ENCODE results near the gene HYLS1.

Gene HYLS1

DNA sequence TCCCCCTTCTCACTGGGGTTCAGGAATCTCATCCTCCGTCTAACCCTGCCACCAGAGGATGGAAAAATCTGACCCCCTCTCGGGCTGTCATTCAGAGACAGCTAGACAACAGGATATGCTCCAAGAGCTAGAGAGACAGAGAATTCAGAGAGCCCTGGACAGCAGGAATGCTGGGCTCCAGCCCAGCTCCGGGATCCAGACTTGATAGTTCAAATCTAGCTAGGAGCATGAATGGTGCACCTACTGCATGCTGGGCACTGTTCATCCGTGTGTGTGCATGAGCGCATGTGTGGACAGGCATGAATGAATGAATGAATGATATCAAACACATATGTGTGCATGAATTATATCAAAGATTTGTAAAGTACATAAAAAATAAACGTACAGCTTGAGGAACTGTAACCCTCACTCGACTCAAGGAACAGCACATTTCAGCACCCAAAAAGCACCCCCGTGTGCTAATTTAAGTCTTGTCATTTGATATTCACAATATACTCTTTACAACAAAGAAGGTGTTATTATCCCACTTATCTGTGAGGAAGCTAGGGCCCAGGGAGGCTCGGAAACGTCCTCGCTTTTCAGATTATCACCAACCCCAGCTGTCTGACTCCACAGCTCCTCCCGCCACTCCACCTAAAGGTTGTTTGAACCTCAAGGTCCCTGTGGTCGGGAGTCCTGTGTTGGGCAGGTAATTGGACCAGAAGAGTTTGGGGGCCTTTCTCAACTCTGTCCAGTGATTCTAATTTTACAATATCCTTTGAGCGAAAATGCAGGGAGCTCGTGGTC is 57.7 kb downstream of the HYLS1 start:
- Histone ChIP-seq H3K27ac (ENCODE audit: low read depth, low read length) (no peak overlapping the region), H3K4me1 (ENCODE audit: control insufficient read depth, insufficient read depth, low read length, unreplicated experiment) (no peaks in the 10 kb centered on the region), H3K27me3 (ENCODE audit: insufficient read depth, low read length) (no peaks in the 10 kb centered on the region), H2AFZ (ENCODE audit: low read length, unreplicated experiment) (no peak overlapping the region), H3K4me3 (ENCODE audit: low read depth, low read length) (no peak overlapping the region), H3K79me2 (ENCODE audit: control insufficient read depth, insufficient read depth, low read length, unreplicated experiment) (no peaks in the 10 kb centered on the region), H3K36me3 (ENCODE audit: insufficient read depth, low read length) (no peaks in the 10 kb centered on the region)

DNA sequence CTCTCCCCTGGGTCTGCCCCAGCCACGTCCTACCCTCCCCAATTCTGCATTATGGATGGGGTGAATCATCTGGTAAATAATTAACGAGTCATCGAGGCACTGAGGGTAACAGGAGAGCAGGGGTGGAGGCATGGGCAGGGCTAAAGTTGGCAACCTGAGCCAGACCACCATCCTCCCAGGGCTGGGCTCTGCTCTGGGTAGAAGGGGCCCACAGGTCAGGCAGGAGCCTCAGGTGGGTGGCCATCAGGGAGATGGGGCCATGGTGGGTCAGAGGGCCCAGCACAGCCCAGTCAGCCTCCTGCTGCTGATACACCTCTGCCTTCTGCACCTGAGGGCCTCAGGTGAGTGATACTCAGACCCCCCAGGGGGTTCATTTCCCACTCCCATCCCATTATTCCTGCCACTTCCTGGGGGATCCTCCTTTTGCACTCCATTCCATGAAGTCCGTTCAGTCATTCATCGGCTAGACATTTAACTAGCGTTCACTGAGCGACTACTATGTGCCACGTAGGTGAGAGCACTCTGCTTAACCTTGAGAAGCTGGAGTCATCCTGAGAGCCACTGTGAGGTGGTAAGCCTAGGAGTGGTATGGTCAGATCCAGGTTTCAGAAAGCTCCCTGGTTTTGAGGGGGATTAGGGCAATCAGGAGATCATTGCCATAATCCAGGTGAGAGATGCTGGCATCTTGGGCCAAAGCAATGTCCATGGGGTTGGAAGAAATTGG is 58.5 kb downstream of the HYLS1 start, which contains the start of gene VSIG10L2:
TSS of gene VSIG10L2 (plus strand) at position 248 of the 724 bp plus-strand sequence. CDS start at position 260, 12 bp downstream.
- Histone ChIP-seq H2AFZ (ENCODE audit: low read length, unreplicated experiment) (no peak within 1 kb of the TSS), H3K4me1 (ENCODE audit: control insufficient read depth, insufficient read depth, low read length, unreplicated experiment) (peaks cover under 1% of the 10 kb centered on the region), H3K27ac (ENCODE audit: low read depth, low read length) (no peak within 1 kb of the TSS), H3K79me2 (ENCODE audit: control insufficient read depth, insufficient read depth, low read length, unreplicated experiment) (no peaks in the 10 kb centered on the region), H3K36me3 (ENCODE audit: insufficient read depth, low read length) (no peaks in the 10 kb centered on the region), H3K27me3 (ENCODE audit: insufficient read depth, low read length) (no peaks in the 10 kb centered on the region), H3K4me3 (ENCODE audit: low read depth, low read length) (no peak within 1 kb of the TSS)

DNA sequence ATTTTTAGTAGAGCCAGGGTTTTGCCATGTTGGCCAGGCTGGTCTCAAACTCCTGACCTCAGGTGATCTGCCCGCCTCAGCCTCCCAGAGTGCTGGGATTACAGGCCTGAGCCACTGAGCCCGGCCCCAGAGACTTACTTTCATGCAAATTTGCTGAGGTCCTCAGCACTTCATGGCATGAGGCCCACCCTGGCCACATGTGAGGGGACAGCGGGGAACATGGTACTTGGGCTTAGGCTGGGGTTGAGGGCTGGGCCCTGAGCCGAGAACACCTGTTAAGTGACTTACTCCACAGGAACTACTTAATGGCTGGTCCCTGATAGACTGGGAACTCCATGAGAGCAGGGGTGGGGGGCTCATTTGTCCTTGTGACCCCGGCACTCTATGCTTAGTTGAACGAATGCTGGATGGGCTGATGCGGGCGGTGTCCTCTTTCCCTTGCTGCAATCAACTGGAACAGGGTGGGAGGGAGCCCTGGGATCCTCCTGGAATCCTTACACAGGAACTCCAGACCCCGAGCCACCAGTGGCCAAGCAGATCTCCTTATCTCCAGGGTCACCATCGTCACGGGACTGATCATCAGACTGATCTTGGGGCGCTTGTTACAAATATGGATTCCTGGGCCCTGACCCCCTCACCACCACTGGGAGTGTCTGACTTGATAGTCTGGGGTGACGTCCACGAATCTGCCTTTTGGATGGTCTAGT is 59.4 kb downstream of the HYLS1 start:
- no peaks in the 10 kb centered on the region for H3K36me3 ChIP-seq (ENCODE audit: insufficient read depth, low read length)
- no peak overlapping the region for H3K4me3 ChIP-seq (ENCODE audit: low read depth, low read length)
- no peaks in the 10 kb centered on the region for H3K27me3 ChIP-seq (ENCODE audit: insufficient read depth, low read length)
- no peak overlapping the region for H3K27ac ChIP-seq (ENCODE audit: low read depth, low read length)
- peaks cover 9% of the 10 kb centered on the region for H3K4me1 ChIP-seq (ENCODE audit: control insufficient read depth, insufficient read depth, low read length, unreplicated experiment)
- H2AFZ ChIP-seq (ENCODE audit: low read length, unreplicated experiment) = no peak overlapping the region
- H3K79me2 ChIP-seq (ENCODE audit: control insufficient read depth, insufficient read depth, low read length, unreplicated experiment) = no peaks in the 10 kb centered on the region

DNA sequence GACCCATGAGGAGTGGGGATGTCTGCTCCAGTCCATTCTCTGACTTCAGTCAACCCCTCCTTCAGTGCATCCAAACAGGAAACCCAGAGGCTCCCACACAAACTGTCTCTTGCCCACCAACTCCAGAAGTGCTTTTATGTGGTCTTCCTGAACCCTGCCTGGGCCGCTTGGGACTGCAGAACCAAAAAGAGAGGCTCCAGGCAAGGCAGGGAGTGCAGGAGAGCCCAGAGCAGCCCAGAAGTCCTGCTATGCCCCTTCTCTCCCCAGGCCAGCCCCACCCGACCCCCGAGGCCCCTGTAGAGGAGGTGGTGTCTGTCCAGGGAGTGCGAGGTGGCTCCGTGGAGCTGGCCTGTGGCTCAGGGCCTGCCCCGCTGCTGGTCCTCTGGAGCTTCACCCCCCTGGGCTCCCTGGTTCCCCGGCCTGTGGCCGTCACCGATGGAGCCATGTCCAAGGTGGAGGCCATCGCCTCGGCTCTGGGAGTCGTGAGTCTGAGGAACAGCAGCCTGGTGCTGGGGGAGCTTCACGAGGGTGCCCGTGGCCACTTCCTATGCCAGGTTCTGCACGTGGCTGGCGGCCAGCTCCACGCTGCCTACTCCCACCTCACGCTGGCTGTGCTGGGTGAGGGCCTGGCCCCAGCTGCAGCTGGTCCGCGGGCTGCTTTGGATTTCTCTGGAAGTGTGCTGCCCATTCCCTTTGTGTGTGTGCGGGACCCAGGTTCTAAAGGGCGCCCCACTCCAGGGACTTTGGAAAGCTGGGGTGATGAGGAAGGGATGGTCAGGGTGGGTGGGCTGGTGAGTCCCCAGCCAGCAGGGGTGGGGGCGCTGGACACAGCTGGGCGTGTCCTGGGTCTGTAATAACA is 60.2 kb downstream of the HYLS1 start:
- no peak overlapping the region for H3K4me3 ChIP-seq (ENCODE audit: low read depth, low read length)
- no peak overlapping the region for H2AFZ ChIP-seq (ENCODE audit: low read length, unreplicated experiment)
- peaks cover 9% of the 10 kb centered on the region for H3K4me1 ChIP-seq (ENCODE audit: control insufficient read depth, insufficient read depth, low read length, unreplicated experiment)
- no peaks in the 10 kb centered on the region for H3K36me3 ChIP-seq (ENCODE audit: insufficient read depth, low read length)
- H3K27ac ChIP-seq (ENCODE audit: low read depth, low read length) = no peak overlapping the region
- H3K79me2 ChIP-seq (ENCODE audit: control insufficient read depth, insufficient read depth, low read length, unreplicated experiment) = no peaks in the 10 kb centered on the region
- no peaks in the 10 kb centered on the region for H3K27me3 ChIP-seq (ENCODE audit: insufficient read depth, low read length)

DNA sequence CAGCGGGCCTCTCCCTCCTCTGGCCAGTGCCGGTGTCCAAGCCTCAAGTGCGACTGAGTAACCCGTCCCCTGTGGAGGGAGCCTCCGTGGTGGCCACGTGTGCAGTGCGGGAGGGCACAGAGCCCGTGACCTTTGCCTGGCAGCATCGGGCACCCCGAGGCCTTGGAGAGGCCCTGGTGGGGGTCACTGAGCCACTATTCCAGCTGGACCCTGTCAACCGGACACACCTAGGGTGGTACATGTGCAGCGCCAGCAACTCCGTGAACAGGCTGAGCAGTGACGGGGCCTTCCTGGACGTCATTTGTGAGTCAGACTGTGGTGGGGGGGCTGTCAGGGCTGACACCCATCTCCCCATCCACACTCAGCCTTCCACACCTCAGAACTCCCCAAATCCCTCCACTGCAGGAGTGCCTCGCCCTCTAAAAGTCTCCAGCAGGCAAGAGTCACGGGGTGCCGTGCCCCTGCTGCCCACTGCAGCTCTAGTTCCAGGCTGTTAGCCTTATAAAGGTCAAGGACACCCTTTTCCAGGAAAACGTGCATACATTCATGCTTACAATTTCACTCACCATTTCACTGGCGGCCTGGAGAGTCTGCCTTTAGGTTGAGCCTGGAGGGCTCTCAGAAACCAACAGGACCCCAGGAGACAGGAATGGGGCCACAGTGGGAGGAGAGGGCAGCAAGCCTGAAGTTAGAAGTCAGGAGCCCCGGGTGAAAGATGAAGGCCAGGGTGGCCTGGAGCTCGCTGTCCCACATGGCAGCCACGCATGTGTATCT is 61.0 kb downstream of the HYLS1 start:
- no peak overlapping the region for H3K27ac ChIP-seq (ENCODE audit: low read depth, low read length)

DNA sequence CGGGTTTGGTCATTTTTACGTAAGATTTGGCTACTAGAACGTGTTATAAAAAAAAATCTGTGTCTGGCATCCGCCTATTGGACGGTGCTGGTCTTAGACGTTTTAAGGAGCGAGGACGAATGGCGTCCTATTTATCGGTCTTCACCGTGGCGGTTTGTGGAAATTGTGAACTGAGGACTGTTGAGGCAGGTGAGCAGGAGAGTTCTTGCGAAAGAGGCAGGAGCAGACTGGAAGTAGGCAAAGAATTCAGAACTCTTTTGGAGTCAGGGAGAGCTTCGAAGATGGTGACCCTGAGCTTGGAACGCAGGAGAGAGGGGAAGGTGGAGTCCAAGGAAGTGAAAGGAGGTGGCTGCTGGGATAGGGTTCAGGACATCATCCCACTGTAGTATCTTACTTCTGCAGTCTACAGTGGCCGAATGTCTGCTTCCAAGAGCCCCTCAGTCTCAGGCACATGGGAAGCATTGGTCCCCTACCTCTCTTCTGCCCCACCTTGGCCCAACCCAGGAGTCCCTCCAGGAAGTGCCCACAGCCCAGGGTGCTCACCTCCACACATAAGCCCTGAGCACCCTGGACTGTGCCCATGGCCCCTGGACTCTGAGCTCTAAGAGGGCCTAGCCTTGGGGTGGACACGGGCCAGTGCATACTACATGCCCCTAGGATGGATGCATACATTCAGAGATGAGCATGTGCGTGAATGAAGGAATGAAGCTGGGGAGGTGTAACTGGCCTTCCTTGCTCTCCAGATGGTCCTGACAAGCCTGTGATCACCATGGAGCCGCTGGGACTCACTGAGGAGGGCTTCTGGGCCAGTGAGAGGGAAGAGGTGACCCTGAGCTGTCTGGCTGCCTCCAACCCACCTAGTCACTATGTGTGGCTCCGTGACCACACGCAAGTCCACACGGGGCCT is 62.1 kb downstream of the HYLS1 start:
- Histone ChIP-seq H3K36me3 (ENCODE audit: insufficient read depth, low read length) (no peaks in the 10 kb centered on the region), H3K27ac (ENCODE audit: low read depth, low read length) (no peak overlapping the region), H3K79me2 (ENCODE audit: control insufficient read depth, insufficient read depth, low read length, unreplicated experiment) (no peaks in the 10 kb centered on the region), H2AFZ (ENCODE audit: low read length, unreplicated experiment) (no peak overlapping the region), H3K4me3 (ENCODE audit: low read depth, low read length) (no peak overlapping the region), H3K4me1 (ENCODE audit: control insufficient read depth, insufficient read depth, low read length, unreplicated experiment) (peaks cover 9% of the 10 kb centered on the region), H3K27me3 (ENCODE audit: insufficient read depth, low read length) (no peaks in the 10 kb centered on the region)

More for the DNA sequence above, 61.0 kb downstream of the HYLS1 start:
- no peaks in the 10 kb centered on the region for H3K36me3 ChIP-seq (ENCODE audit: insufficient read depth, low read length)
- H3K4me1 ChIP-seq (ENCODE audit: control insufficient read depth, insufficient read depth, low read length, unreplicated experiment) = peaks cover 9% of the 10 kb centered on the region
- H2AFZ ChIP-seq (ENCODE audit: low read length, unreplicated experiment) = no peak overlapping the region
- no peaks in the 10 kb centered on the region for H3K27me3 ChIP-seq (ENCODE audit: insufficient read depth, low read length)
- H3K79me2 ChIP-seq (ENCODE audit: control insufficient read depth, insufficient read depth, low read length, unreplicated experiment) = no peaks in the 10 kb centered on the region
- H3K4me3 ChIP-seq (ENCODE audit: low read depth, low read length) = no peak overlapping the region

DNA sequence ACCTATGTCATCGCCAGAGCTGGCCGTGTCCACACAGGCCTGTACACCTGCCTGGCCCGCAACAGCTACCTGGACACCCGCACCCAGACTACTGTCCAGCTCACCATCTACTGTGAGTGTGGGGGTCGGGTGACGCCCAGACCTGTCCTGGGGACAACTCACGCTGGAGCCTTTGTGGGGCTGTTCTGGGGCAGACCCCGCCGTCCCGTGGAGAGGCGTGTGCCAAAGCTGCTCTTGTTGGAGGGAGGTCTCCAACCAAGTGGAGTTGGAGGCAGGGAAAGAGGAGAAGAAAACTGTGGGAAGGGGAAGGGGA is 62.7 kb downstream of the HYLS1 start:
- peaks cover 9% of the 10 kb centered on the region for H3K4me1 ChIP-seq (ENCODE audit: control insufficient read depth, insufficient read depth, low read length, unreplicated experiment)
- H3K79me2 ChIP-seq (ENCODE audit: control insufficient read depth, insufficient read depth, low read length, unreplicated experiment) = no peaks in the 10 kb centered on the region
- H3K36me3 ChIP-seq (ENCODE audit: insufficient read depth, low read length) = no peaks in the 10 kb centered on the region
- H3K27me3 ChIP-seq (ENCODE audit: insufficient read depth, low read length) = no peaks in the 10 kb centered on the region
- H3K4me3 ChIP-seq (ENCODE audit: low read depth, low read length) = no peak overlapping the region
- no peak overlapping the region for H2AFZ ChIP-seq (ENCODE audit: low read length, unreplicated experiment)
- H3K27ac ChIP-seq (ENCODE audit: low read depth, low read length) = no peak overlapping the region
